Kidney (tissue), 14 donors: ENCODE results near the gene ESPN. TPM values are rescaled to one million over a fixed set of nuclear protein-coding genes. Genes with fewer than 3 reads are reported as not detected.

Source experiments
- DNase-seq, 5 donors: peaks; one replicate each; pipeline ENCODE4 v3.0.0-alpha.2; 2013 to 2020
- FAIRE-seq: peaks from 2 replicates; lab custom pipeline; 2012; peaks lifted over from hg19 to GRCh38; lab: Jason Lieb, UNC
- H3K27ac ChIP-seq, 2 donors: one replicate each; pipeline ENCODE4 v1.7.0; 2013; ENCODE audit warnings: low read depth in 2 of 2, low read length in 2 of 2, inconsistent platforms in 1 of 2
- H3K27me3 ChIP-seq: one replicate; pipeline ENCODE4 v1.7.1; 2013; ENCODE audit warnings: low read length, inconsistent platforms; ENCODE audit not compliant: control insufficient read depth, insufficient read depth
- H3K36me3 ChIP-seq, 3 donors: one replicate each; pipeline versions ENCODE4 v1.7.0 to v1.7.1; 2013; ENCODE audit warnings: low read length in 3 of 3, control low read depth in 1 of 3, inconsistent platforms in 1 of 3; ENCODE audit not compliant: insufficient read depth in 3 of 3, control insufficient read depth in 2 of 3
- H3K4me1 ChIP-seq, 3 donors: one replicate each; pipeline versions ENCODE4 v1.7.0 to v1.7.1; 2013; ENCODE audit warnings: low read length in 3 of 3, inconsistent platforms in 1 of 3, low read depth in 1 of 3; ENCODE audit not compliant: control insufficient read depth in 2 of 3, insufficient read depth in 2 of 3
- H3K4me3 ChIP-seq, 3 donors: one replicate each; pipeline versions ENCODE4 v1.7.0 to v1.8.1; 2013; ENCODE audit warnings: low read length in 3 of 3, control low read depth in 1 of 3, inconsistent platforms in 1 of 3
- H3K9ac ChIP-seq, 3 donors: one replicate each; pipeline versions ENCODE4 v1.7.0 to v1.7.1; 2013; ENCODE audit warnings: low read length in 3 of 3, control low read depth in 1 of 3, inconsistent platforms in 1 of 3
- H3K9me3 ChIP-seq, 3 donors: one replicate each; pipeline versions ENCODE4 v1.7.0 to v1.7.1; 2013; ENCODE audit warnings: low read length in 3 of 3, control low read depth in 1 of 3, inconsistent platforms in 1 of 3; ENCODE audit not compliant: control insufficient read depth in 2 of 3, insufficient read depth in 1 of 3
- CTCF ChIP-seq: IDR thresholded peaks from 3 replicates; pipeline ENCODE4 v1.5.1; 2012; ENCODE audit warnings: mild to moderate bottlenecking, moderate library complexity, borderline replicate concordance; ENCODE audit not compliant: insufficient read depth; ENCODE audit errors: extremely low read depth
- intact Hi-C: fragments of 100-400 bp; cut with DNase I; formaldehyde crosslinking; loops from one replicate; pipeline ENCODE4 v1.11.1; 2022
- polyA plus RNA-seq: library from polyadenylated mRNA; stranded (reverse); fragments of 350-450 nt; fragmentation: Illumina TruSeq; extraction: RNeasy Lipid Tissue Mini Kit (QIAGEN cat#74804); gene quantifications from one replicate; pipeline ENCODE4 v1.2.3, GENCODE V29; 2014; ENCODE audit warnings: low read depth, low replicate concordance; ENCODE audit not compliant: insufficient read depth
- total RNA-seq: library from RNA; stranded (reverse); fragmentation: NEBNext Ultra II Directional; extraction: Animal tissue kit (Norgen Biotek cat#: 25700); gene quantifications from one replicate; pipeline ENCODE4 v1.2.1, GENCODE V29; 2021
- donor health status: control.
- donor health status: control.
- donor health status: control.
- donor health status: control.
- donor health status: control.
- donor health status: DM: yes; HTN: yes; CAD: no.
- donor health status: Normal renal cell carcinoma (clear cell type).

ESPN gene
- total and polyA plus RNA-seq, 2 donors from 2014 or later: 14.2 to 112 TPM

- Histone ChIP-seq H3K9me3 (no peaks in the 10 kb centered on the region), H3K36me3 (no peaks in the 10 kb centered on the region), H3K27ac (no peak overlapping the region), H3K4me1 (peaks cover 0 to 12% (median 0%) of the 10 kb centered on the region in 3 donors), H3K4me3 (no peak overlapping the region), H3K9ac (no peak overlapping the region), H3K27me3 (peaks cover 3% of the 10 kb centered on the region)
- FAIRE-seq: no peak
- no peak for TF ChIP-seq CTCF
- intact Hi-C loops: no loop called here
- peak in 1 of 5 donors; percentile 67 for DNase-seq
Observed at GRCh38 chr1:6441586-6441985, 17.0 kb downstream of the ESPN start.

GRCh38 chr1:6443339-6444115 lies 19.0 kb downstream of the ESPN start:
- Histone ChIP-seq H3K9ac (no peak overlapping the region), H3K36me3 (no peaks in the 10 kb centered on the region), H3K4me1 (peaks cover 0 to 4% (median 0%) of the 10 kb centered on the region in 3 donors), H3K27ac (no peak overlapping the region), H3K27me3 (peaks cover 3% of the 10 kb centered on the region), H3K4me3 (no peak overlapping the region), H3K9me3 (no peaks in the 10 kb centered on the region)
- DNase-seq (no peak), FAIRE-seq (no peak)
- intact Hi-C loops: no loop called here
- no peak for TF ChIP-seq CTCF

- FAIRE-seq (no peak), DNase-seq (peak in 1 of 5 donors; percentile 70)
- Histone ChIP-seq H3K9me3 (no peaks in the 10 kb centered on the region), H3K4me3 (no peak overlapping the region), H3K27me3 (peaks cover 3% of the 10 kb centered on the region), H3K9ac (no peak overlapping the region), H3K36me3 (no peaks in the 10 kb centered on the region), H3K27ac (no peak overlapping the region), H3K4me1 (peaks cover 0 to 3% (median 0%) of the 10 kb centered on the region in 3 donors)
- intact Hi-C loops: no loop called here
- no peak for TF ChIP-seq CTCF
Observed at GRCh38 chr1:6444377-6444776, 19.8 kb downstream of the ESPN start.
